Smooth muscle cell (in vitro differentiated cells): Measurements from ENCODE around the gene ATP10B. TPM values are rescaled to one million over a fixed set of nuclear protein-coding genes. Genes with fewer than 3 reads are reported as not detected.

Experiments
- DNase-seq: peaks from one replicate; lab custom pipeline; 2025; ENCODE audit not compliant: unreplicated experiment; lab: John Stamatoyannopoulos, UW
- H2AFZ ChIP-seq: fragments of 200-600 bp; sonication (generic); 2 replicates; pipeline ENCODE4 v1.6.0; 2016; ENCODE audit warnings: antibody characterized with exemption, low read depth, mild to moderate bottlenecking
- H3F3A ChIP-seq: fragments of 200-600 bp; sonication (generic); 2 replicates; pipeline ENCODE4 v1.6.0; 2017; ENCODE audit warnings: antibody characterized with exemption, low read depth
- H3K27ac ChIP-seq: fragments of 200-600 bp; sonication (generic); 2 replicates; pipeline ENCODE4 v1.5.1; 2016; ENCODE audit warnings: low read depth, mild to moderate bottlenecking
- H3K27me3 ChIP-seq: fragments of 200-600 bp; sonication (generic); 2 replicates; pipeline ENCODE4 v1.6.1; 2016; ENCODE audit warnings: low read depth, mild to moderate bottlenecking
- H3K36me3 ChIP-seq: fragments of 200-600 bp; sonication (generic); 2 replicates; pipeline ENCODE4 v1.5.1; 2016; ENCODE audit warnings: low read depth
- H3K4me1 ChIP-seq: fragments of 200-600 bp; sonication (generic); 2 replicates; pipeline ENCODE4 v1.5.1; 2016; ENCODE audit warnings: low read depth
- H3K4me2 ChIP-seq: fragments of 200-600 bp; sonication (generic); 2 replicates; pipeline ENCODE4 v1.6.0; 2016; ENCODE audit warnings: mild to moderate bottlenecking
- H3K4me3 ChIP-seq: fragments of 200-600 bp; sonication (generic); 2 replicates; pipeline ENCODE4 v1.5.1; 2016; ENCODE audit warnings: mild to moderate bottlenecking
- H3K79me2 ChIP-seq: fragments of 200-600 bp; sonication (generic); 2 replicates; pipeline ENCODE4 v1.6.0; 2016; ENCODE audit warnings: low read depth, mild to moderate bottlenecking
- H3K9ac ChIP-seq: fragments of 200-600 bp; sonication (generic); 2 replicates; pipeline ENCODE4 v1.6.0; 2016; ENCODE audit warnings: low read depth
- H3K9me3 ChIP-seq: fragments of 200-600 bp; sonication (generic); replicated peaks from 2 replicates; pipeline ENCODE4 v1.5.1; 2016; ENCODE audit warnings: low read depth
- H4K20me1 ChIP-seq: fragments of 200-600 bp; sonication (generic); 2 replicates; pipeline ENCODE4 v1.6.0; 2016; ENCODE audit warnings: low read depth
- CTCF ChIP-seq: fragments of 200-600 bp; sonication (generic); IDR thresholded peaks from 2 replicates; pipeline ENCODE4 v1.5.1; 2017; ENCODE audit warnings: borderline replicate concordance, mild to moderate bottlenecking, antibody characterized with exemption; ENCODE audit not compliant: insufficient read depth, poor library complexity, severe bottlenecking
- WGBS: methylation state at CpG from one replicate; pipeline ENCODE4 v1.1.7; 2016; ENCODE audit warnings: low lambda C conversion rate; 5-methylcytosine and 5-hydroxymethylcytosine counted together
- polyA plus RNA-seq: library from polyadenylated mRNA; unstranded; fragments of >200 nt; fragmentation: Nextera tagmentation; extraction: Ambion mirVana; gene quantifications from 2 replicates; pipeline ENCODE4 v1.2.1, GENCODE V29; 2016
- total RNA-seq: library from RNA; depleted of rRNA; stranded (reverse); fragments of >200 nt; gene quantifications from 2 replicates; pipeline ENCODE4 v1.2.3, GENCODE V29; 2014

Gene ATP10B
- total and polyA plus RNA-seq, 2 experiments from 2014 or later, result 0.13 TPM; not detected in 1

GRCh38 chr5:160703547-160704189 lies 148.3 kb downstream of the ATP10B start:
- no peak for DNase-seq
- no peak overlapping the region for H3K4me3 ChIP-seq
- no peaks in the 10 kb centered on the region for H4K20me1 ChIP-seq
- no peaks in the 10 kb centered on the region for H3K27me3 ChIP-seq
- H3K4me2 ChIP-seq, result no peak overlapping the region
- no peaks in the 10 kb centered on the region for H3K9me3 ChIP-seq
- no peaks in the 10 kb centered on the region for H3F3A ChIP-seq
- 92% methylated on average over 5 of the region's 5 CpGs for WGBS
- H3K79me2 ChIP-seq, result no peaks in the 10 kb centered on the region
- no peak overlapping the region for H3K9ac ChIP-seq
- H2AFZ ChIP-seq, result no peak overlapping the region
- H3K36me3 ChIP-seq, result no peaks in the 10 kb centered on the region
- no peak for TF ChIP-seq CTCF
- no peak overlapping the region for H3K27ac ChIP-seq
- H3K4me1 ChIP-seq, result no peaks in the 10 kb centered on the region

GRCh38 chr5:160702934-160703333 lies 149.1 kb downstream of the ATP10B start:
- no peaks in the 10 kb centered on the region for H4K20me1 ChIP-seq
- DNase-seq, result no peak
- 88% methylated on average over 3 of the region's 3 CpGs for WGBS

GRCh38 chr5:160702311-160702803 lies 149.7 kb downstream of the ATP10B start:
- 91% methylated on average over 2 of the region's 2 CpGs for WGBS
- no peak for DNase-seq

More at GRCh38 chr5:160702934-160703333, 149.1 kb downstream of the ATP10B start:
- Histone ChIP-seq H3K27me3 (no peaks in the 10 kb centered on the region), H3K4me1 (no peaks in the 10 kb centered on the region), H3K36me3 (no peaks in the 10 kb centered on the region), H3K27ac (no peak overlapping the region), H3K4me3 (no peak overlapping the region), H2AFZ (no peak overlapping the region), H3K79me2 (no peaks in the 10 kb centered on the region), H3K9me3 (no peaks in the 10 kb centered on the region), H3K4me2 (no peak overlapping the region), H3F3A (no peaks in the 10 kb centered on the region), H3K9ac (no peak overlapping the region)
- no peak for TF ChIP-seq CTCF

More at GRCh38 chr5:160702311-160702803, 149.7 kb downstream of the ATP10B start:
- Histone ChIP-seq H3K4me3 (no peak overlapping the region), H3K79me2 (no peaks in the 10 kb centered on the region), H3K27me3 (no peaks in the 10 kb centered on the region), H3K27ac (no peak overlapping the region), H2AFZ (no peak overlapping the region), H3K4me1 (no peaks in the 10 kb centered on the region), H3K36me3 (no peaks in the 10 kb centered on the region), H3K9ac (no peak overlapping the region), H3K9me3 (no peaks in the 10 kb centered on the region), H3K4me2 (no peak overlapping the region), H4K20me1 (no peaks in the 10 kb centered on the region), H3F3A (no peaks in the 10 kb centered on the region)
- no peak for TF ChIP-seq CTCF
